Urothelium cell line (cell line): ENCODE data around the gene HIF3A.
"Not testable (repeated sequence)": the region's sequence is repeated elsewhere in the genome, so short reads cannot be mapped to it uniquely, and the experiment has no call there.

Source experiments
- DNase-seq: peaks from one replicate; pipeline ENCODE4 v3.0.0; 2011; ENCODE audit warnings: low spot score, mixed read lengths
- FAIRE-seq: peaks from 2 replicates; lab custom pipeline; 2011; peaks lifted over from hg19 to GRCh38; lab: Jason Lieb, UNC

The HIF3A gene

DNA sequence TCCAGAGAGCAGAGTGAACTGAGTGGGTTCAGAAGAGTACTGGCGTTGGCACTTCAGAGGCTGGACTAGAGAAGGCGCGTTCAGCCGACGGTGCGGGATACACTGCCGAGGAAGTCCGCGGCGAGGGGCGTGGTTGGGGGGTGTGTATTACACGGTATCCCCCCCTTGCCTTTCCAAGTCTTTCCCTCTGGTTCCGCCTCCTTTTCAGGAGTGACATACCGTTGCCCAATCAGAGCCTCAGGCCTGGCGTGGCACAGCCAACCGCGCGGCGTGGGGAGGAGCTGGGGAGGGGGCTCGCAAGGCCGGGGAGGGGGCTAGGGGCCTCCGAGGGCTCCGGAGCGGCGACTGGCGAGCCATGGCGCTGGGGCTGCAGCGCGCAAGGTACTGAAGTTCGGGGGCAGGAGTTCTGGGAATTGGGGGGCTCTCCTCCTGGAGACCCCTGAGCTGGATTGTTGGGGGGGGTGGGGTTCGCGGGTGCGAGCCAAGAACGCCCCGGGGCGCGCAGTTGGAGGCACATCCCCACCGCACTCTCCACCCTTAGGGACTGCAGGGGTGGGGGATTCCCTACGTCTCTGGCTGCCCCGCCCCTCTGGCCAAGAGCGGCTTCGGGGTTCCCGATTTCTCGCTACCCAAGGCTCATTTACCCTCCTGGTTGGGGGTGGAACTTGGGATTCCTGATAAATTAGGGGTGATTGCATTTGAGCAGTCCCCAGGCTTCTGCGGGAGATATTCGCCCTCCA is at the start of gene HIF3A:
Gene HIF3A, plus strand, starts transcription at position 321 of the 740 bp plus-strand sequence. Its CDS starts 35 bp downstream, at position 356.
- FAIRE-seq (no peak), DNase-seq (no peak)

DNA sequence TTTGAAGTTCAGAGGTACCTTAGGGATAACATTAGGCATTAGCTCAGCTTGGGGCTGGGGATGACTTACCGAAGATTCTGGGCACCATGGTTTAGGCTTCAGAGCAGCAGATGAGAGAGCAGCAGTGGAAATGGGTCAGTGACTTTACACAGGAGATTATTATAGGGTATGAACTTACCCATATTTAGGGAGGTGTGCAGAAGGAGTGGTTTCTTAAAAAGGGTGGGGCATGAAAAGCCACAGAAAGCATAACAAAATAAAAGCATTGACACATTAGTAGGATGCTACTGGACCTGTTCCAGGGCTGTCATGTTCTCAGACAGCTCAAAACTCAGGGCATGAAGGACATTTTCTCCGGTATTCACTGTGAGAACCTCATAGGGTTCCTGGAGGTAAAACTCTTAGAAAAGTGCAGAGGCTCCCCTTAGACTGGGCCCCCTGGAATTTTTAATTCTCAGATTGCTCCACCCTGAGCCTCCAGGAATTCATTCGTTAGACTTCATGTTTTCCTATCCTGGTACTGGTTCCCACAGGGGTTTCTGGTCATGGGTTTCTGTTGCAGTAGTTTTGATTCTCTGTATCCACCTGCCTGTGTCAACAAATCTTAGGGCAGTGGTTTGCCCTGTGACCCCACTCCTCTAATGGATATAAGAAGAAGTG is 46.6 kb upstream of the HIF3A start:
- no peak for DNase-seq
- no peak for FAIRE-seq

- FAIRE-seq: no peak
- DNase-seq: no peak
Observed at GRCh38 chr19:46251416-46251815, 45.4 kb upstream of the HIF3A start.

- DNase-seq (no peak), FAIRE-seq (no peak)
Observed at GRCh38 chr19:46254776-46255175, 42.1 kb upstream of the HIF3A start.

DNA sequence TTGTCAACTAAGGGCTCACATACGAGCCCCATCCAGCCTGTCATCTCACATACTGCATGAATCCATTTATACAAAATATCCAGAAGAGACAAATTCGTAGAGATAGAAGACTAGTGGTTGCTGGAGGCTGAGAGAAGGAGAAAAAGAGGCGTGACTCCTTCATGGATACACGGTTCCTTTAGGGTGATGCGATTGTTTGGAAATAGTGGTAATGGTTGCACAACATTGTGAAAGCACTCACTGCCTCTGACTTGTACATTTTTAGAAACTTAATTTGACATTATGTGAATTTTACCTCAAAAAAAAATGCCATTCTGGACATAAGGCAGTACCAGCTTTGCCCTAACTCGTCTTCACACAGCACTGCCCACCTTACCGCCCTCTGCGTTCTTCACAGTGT is 40.0 kb upstream of the HIF3A start:
- no peak for FAIRE-seq
- no peak for DNase-seq

DNA sequence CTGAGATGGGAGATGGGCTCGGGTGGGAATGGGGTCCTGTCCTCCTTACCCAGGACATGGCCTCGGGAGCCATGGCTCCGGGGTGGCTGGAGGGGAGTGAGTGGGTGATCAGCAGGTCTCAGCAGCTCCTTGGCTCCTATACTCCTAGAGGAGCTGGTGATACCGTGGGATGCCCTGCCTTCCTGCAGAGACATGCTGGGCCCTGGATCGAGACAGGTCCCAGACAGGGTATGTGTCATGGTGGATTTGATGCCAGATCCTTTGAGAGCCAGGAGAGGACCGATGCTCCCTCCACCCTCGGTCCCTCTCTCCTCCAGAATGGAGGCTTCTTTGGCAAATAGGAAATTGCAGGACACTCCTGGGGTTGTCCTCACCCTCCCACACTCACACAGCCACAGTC is 35.3 kb upstream of the HIF3A start:
- not testable (repeated sequence) for DNase-seq
- FAIRE-seq: peak; percentile 9

DNA sequence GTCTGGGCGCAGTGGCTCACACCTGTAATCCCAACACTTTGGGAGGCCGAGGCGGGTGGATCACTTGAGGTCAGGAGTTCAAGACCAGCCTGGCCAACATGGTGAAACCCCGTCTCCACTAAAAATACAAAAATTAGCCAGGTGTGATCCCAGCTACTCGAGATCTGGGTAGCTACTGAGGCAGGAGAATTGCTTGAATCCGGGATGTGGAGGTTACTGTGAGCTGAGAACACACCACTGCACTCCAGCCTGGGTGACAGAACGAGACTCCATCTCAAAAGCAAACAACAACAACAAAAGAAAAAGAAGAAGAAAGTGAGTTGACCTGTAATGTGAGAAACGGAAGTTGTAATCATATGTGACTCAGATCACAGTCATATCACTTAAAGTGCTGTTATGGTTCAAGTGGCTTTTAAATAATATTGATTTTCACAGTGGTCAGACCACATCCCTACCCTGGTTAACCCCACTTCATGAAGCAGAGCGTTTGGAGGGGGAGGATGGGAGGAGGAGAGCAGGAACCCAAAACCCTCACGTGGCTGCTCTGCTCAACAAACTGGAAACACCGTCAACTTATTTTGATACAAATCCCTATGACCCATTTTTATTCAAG is 34.1 kb upstream of the HIF3A start:
- DNase-seq: peak; percentile 76
- FAIRE-seq: not testable (repeated sequence)

- not testable (repeated sequence) for FAIRE-seq, DNase-seq
Observed at GRCh38 chr19:46264801-46265200, 32.0 kb upstream of the HIF3A start.

DNA sequence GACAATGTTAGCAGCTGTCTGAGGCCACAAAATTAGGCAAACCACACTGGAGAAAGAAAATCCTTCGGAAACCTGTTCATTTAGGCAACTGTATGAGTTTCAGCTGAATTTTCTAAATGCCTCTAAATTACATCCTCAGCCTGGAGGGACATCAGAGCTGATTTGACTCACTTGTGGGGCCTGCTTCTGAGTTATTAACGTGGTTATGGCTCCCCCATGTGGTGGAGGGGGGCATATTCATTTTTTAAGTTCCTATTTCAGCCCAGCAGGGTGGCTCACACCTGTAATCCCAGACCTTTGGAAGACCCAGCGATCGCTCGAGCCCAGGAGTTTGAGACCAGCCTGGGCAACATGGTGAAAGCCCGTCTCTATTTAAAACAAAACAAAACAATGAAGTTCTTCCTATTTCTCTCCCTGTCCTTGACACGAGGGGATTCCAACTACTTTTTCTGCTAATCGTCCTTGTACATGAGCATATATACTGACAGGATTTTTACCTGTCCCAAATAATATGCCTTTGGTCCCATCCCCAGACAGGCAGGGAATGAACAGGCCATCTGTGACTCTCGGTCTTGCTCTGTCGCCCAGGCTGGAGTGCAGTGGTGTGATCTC is 31.5 kb upstream of the HIF3A start:
- FAIRE-seq (no peak), DNase-seq (peak; percentile 78)

GRCh38 chr19:46269101-46269500 is 27.7 kb upstream of the HIF3A start:
- FAIRE-seq (no peak), DNase-seq (no peak)

DNA sequence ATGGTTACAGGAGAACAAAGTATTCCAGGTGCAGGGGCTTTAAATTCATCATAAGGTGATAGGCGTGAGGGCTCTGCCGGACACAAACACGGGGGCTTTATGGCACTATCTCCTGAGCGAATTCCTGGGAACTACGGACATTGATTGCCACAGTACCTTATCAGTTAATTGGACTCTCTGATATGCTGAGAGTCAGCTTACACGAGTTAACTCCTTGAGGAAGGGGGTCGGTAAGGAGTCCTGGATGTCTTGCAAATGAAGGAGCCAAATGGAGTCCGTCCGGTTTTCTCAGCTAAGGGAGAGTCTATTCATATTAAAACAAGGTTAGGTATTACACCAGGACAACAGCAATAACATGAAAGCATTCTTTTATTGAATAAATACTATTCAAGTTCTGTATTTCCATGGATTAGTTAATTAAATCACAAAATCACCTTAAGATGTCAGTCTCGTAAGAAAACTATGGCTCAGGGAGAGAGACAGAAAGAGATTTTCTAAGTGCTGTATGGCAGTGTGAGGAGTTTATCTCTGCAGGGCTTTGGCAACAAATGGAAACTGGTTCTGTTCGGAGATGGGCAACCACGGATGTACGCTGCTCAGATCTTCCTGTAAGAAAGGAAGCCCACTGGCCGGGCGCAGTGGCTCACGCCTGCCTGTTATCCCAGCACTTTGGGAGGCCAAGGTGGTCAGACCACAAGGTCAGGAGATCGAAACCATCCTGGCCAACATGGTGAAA is 26.2 kb upstream of the HIF3A start:
- DNase-seq (no peak), FAIRE-seq (no peak)

DNA sequence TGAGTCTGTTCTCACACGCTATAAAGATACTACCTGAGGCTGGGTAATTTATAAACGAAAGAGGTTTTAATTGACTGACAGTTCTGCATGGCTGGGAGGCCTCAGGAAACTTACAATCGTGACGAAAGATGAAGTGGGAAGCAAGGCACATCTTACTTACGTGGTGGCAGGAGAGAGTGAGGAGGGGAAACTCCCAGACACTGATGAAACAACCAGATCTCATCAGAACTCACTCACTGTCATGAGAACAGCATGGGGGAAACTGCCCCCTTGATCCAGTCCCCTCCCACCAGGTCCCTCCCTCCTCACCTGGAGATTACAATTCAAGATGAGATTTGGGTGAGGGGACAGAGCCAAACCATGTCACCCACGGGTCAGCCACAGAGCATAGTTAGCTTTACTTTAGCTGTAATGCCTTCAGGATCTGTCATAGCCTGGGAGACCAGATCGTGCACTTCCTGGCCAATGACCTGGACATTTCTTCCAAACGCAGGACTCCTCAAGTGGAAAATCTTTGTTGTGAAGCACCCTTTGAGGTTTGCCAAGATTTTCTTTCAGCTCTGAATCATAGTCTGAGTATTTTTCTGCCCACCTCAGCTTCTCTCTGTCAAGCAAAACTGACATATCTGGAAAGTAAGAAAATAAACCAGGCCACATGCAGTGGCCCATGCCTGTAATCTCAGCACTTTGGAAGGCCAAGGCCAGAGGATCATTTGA is 25.2 kb upstream of the HIF3A start:
- FAIRE-seq: peak; percentile 75

GRCh38 chr19:46273931-46274330 is 22.9 kb upstream of the HIF3A start:
- not testable (repeated sequence) for FAIRE-seq

More for the DNA sequence above, 25.2 kb upstream of the HIF3A start:
- DNase-seq: peak; percentile 82

DNA sequence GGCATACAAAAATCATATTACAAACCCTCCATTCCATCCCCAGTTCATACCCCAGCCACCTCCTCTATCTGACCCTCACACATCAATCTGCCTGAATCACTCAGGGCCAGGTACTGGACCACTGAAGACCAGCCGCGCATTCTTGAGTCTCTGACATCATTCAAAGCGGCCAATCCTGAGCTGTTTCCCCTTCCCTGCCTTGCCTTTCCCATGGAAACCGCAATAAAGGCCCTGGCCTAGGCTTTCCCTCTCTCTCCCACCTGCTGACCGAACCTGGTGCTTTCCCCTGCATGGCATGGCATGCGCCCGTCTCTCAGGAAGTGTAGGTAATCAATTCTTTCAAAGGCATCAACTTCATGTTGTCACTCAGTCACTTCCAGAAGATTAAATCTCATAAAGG is 17.7 kb upstream of the HIF3A start:
- no peak for FAIRE-seq
- no peak for DNase-seq

More at GRCh38 chr19:46273931-46274330, 22.9 kb upstream of the HIF3A start:
- DNase-seq: not testable (repeated sequence)

GRCh38 chr19:46283771-46284170 is 13.1 kb upstream of the HIF3A start:
- FAIRE-seq: no peak
- DNase-seq: no peak

- FAIRE-seq (no peak), DNase-seq (no peak)
Observed at GRCh38 chr19:46284635-46285034, 12.2 kb upstream of the HIF3A start.

GRCh38 chr19:46287585-46287984 is 9.3 kb upstream of the HIF3A start:
- no peak for FAIRE-seq

GRCh38 chr19:46288896-46289588 is 7.8 kb upstream of the HIF3A start:
- DNase-seq: peak; percentile 67
- FAIRE-seq: peak; percentile 91

More at GRCh38 chr19:46287585-46287984, 9.3 kb upstream of the HIF3A start:
- DNase-seq: no peak
